Endothelial cell of umbilical vein (primary cell): Measurements from ENCODE around the gene CEP164. TPM values are rescaled to one million over a fixed set of nuclear protein-coding genes. Genes with fewer than 3 reads are reported as not detected.

ENCODE experiments used
- BruUV-seq: library from RNA; stranded (reverse); fragments of 400-500 nt; replicated peaks from 2 replicates; lab custom pipeline; 2021; lab: Mats Ljungman, UMichigan
- CTCF ChIA-PET: fragments of 300-600, 350-600 bp; sonication (Branson Sonifier 250); formaldehyde crosslinking; loops from one replicate; lab custom pipeline; 2021; ENCODE audit warnings: antibody characterized with exemption, inconsistent platforms; lab: Charles Lee
- POLR2A ChIA-PET: fragments of 300-600, 350-600 bp; sonication (Branson Sonifier 250); formaldehyde crosslinking; loops from one replicate; lab custom pipeline; 2021; ENCODE audit warnings: antibody characterized with exemption, inconsistent platforms; lab: Charles Lee
- DNase-seq: peaks from one replicate; pipeline ENCODE4 v3.0.0-alpha.2; 2011; ENCODE audit warnings: low read depth, low spot score
- FAIRE-seq: peaks from 2 replicates; lab custom pipeline; 2011; peaks lifted over from hg19 to GRCh38; lab: Jason Lieb, UNC
- H2AFZ ChIP-seq: 2 replicates; pipeline ENCODE4 v1.6.0; 2012; ENCODE audit warnings: low read depth, low read length, control low read depth, inconsistent platforms
- H3K27ac ChIP-seq: 2 replicates; pipeline ENCODE4 v1.5.1; 2011; ENCODE audit warnings: low read depth, mild to moderate bottlenecking, control low read depth, low read length, moderate library complexity; ENCODE audit not compliant: insufficient read depth
- H3K27me3 ChIP-seq, 2 experiments: 2 replicates each; pipeline versions ENCODE4 v1.6.0 to v1.6.1; 2011; ENCODE audit warnings: low read length in 2 of 2, mixed read lengths in 1 of 2; ENCODE audit not compliant: control insufficient read depth in 2 of 2, insufficient read depth in 2 of 2
- H3K36me3 ChIP-seq, 2 experiments: 2 replicates in 1 of 2; 3 replicates in 1 of 2; pipeline ENCODE4 v1.5.1; 2011; ENCODE audit warnings: low read length in 2 of 2, mild to moderate bottlenecking in 1 of 2, moderate library complexity in 1 of 2; ENCODE audit not compliant: control insufficient read depth in 2 of 2, insufficient read depth in 2 of 2; ENCODE audit errors: extremely low read depth in 1 of 2
- H3K4me1 ChIP-seq: 3 replicates; pipeline ENCODE4 v1.5.1; 2011; ENCODE audit warnings: mild to moderate bottlenecking, low read length; ENCODE audit not compliant: control insufficient read depth, insufficient read depth; ENCODE audit errors: extremely low read depth
- H3K4me2 ChIP-seq: 2 replicates; pipeline ENCODE4 v1.6.1; 2011; ENCODE audit warnings: low read length, control low read depth, mixed read lengths; ENCODE audit not compliant: insufficient read depth
- H3K4me3 ChIP-seq, 3 experiments: fragments of 200-600 bp in 1 of 3; sonication (generic), shearing (Covaris generic) in 1 of 3; replicated peaks in 1 of 3; 2 replicates each; pipeline ENCODE4 v1.5.1; 2011 to 2016; ENCODE audit warnings: control low read depth in 3 of 3, low read length in 3 of 3, mild to moderate bottlenecking in 2 of 3, inconsistent platforms in 1 of 3, low read depth in 1 of 3, moderate library complexity in 1 of 3; ENCODE audit not compliant: insufficient read depth in 1 of 3
- H3K79me2 ChIP-seq: 2 replicates; pipeline ENCODE4 v1.6.0; 2012; ENCODE audit warnings: low read length, inconsistent platforms; ENCODE audit not compliant: control insufficient read depth, insufficient read depth
- H3K9ac ChIP-seq: replicated peaks from 2 replicates; pipeline ENCODE3; 2011; ENCODE audit warnings: low read length, control low read depth; ENCODE audit not compliant: insufficient read depth; ENCODE audit errors: extremely low read depth
- H3K9me1 ChIP-seq: replicated peaks from 3 replicates; pipeline ENCODE4 v1.6.0; 2011; ENCODE audit warnings: mild to moderate bottlenecking, low read length; ENCODE audit not compliant: control insufficient read depth, insufficient read depth; ENCODE audit errors: extremely low read depth
- H3K9me3 ChIP-seq: replicated peaks from 2 replicates; pipeline ENCODE4 v1.5.1; 2012; ENCODE audit warnings: low read length, inconsistent platforms; ENCODE audit not compliant: control insufficient read depth, insufficient read depth
- H4K20me1 ChIP-seq: replicated peaks from 2 replicates; pipeline ENCODE3; 2011; ENCODE audit warnings: mild to moderate bottlenecking, low read length; ENCODE audit not compliant: control insufficient read depth, insufficient read depth; ENCODE audit errors: extremely low read depth
- EZH2 ChIP-seq: IDR thresholded peaks from 2 replicates; pipeline ENCODE4 v1.6.1; 2012; ENCODE audit warnings: borderline replicate concordance, low read depth, mild to moderate bottlenecking, moderate library complexity, low read length, inconsistent platforms; ENCODE audit not compliant: severe bottlenecking
- FOS ChIP-seq: IDR thresholded peaks from 2 replicates; pipeline ENCODE4 v1.6.1; 2011; ENCODE audit warnings: mild to moderate bottlenecking, low read length, moderate library complexity, borderline replicate concordance; ENCODE audit not compliant: insufficient read depth
- GATA2 ChIP-seq: IDR thresholded peaks from 2 replicates; pipeline ENCODE4 v1.7.0; 2011; ENCODE audit warnings: low read depth, mild to moderate bottlenecking, moderate library complexity, mixed read lengths, low read length; ENCODE audit not compliant: insufficient read length, insufficient read depth
- JUN ChIP-seq: IDR thresholded peaks from 2 replicates; pipeline ENCODE4 v1.6.1; 2011; ENCODE audit warnings: borderline replicate concordance, low read depth; ENCODE audit not compliant: insufficient read length, insufficient read depth
- MYC ChIP-seq: IDR thresholded peaks from one replicate; pipeline ENCODE4 v1.6.1; 2011; ENCODE audit warnings: mild to moderate bottlenecking, low read depth, low read length
- POLR2A ChIP-seq: IDR thresholded peaks from 2 replicates; pipeline ENCODE4 v1.6.1; 2012; ENCODE audit warnings: low read depth, mild to moderate bottlenecking, control low read depth, low read length
- POLR2AphosphoS5 ChIP-seq: IDR thresholded peaks from 2 replicates; pipeline ENCODE4 v1.6.1; 2012; ENCODE audit warnings: low read depth, mild to moderate bottlenecking, control low read depth, low read length, moderate library complexity; ENCODE audit not compliant: insufficient read depth
- dilution Hi-C: fragments of 300-500 bp; cut with MboI; formaldehyde crosslinking; loops from one replicate; pipeline ENCODE4 v1.15.0; 2019; ENCODE audit warnings: low sequenced_read_pairs; ENCODE audit not compliant: extremely low pct_ligation_motif_present
- intact Hi-C: fragments of 100-400 bp; cut with micrococcal nuclease; formaldehyde crosslinking; loops from one replicate; pipeline ENCODE4 v1.10.0; 2022
- polyA plus RNA-seq, 4 experiments: library from polyadenylated mRNA; depleted of rRNA in 3 of 4; stranded (reverse) in 3 of 4; unstranded in 1 of 4; fragments of >200 nt; gene quantifications; 2 replicates each; pipeline versions ENCODE4 v1.2.1 to v1.2.3, GENCODE V29; 2011 to 2012; ENCODE audit warnings: missing spikeins in 1 of 4
- total RNA-seq: library from RNA; stranded (reverse); gene quantifications from 2 replicates; pipeline ENCODE4 v1.2.3, GENCODE V29; 2021
- TF ChIP-seq, protein P1 (sequence below): IDR thresholded peaks from 2 replicates; pipeline ENCODE4 v1.6.1; 2011; ENCODE audit not compliant: insufficient read depth, insufficient read length
- TF ChIP-seq, protein P2 (sequence below), 2 donors: IDR thresholded peaks; 1 replicate in 1 of 2; 2 replicates in 1 of 2; pipeline ENCODE4 v1.5.1; 2011; ENCODE audit warnings: low read length in 2 of 2, mild to moderate bottlenecking in 2 of 2, moderate library complexity in 2 of 2, control low read depth in 1 of 2, inconsistent platforms in 1 of 2, low read depth in 1 of 2; ENCODE audit not compliant: insufficient read depth in 1 of 2; ENCODE audit errors: extremely low read depth in 1 of 2

CEP164 gene
- total and polyA plus RNA-seq, 2 donors (not counting 3 experiments of a cell fraction or from before 2014, with no cell fraction given): 22.7 to 48.4 TPM

DNA sequence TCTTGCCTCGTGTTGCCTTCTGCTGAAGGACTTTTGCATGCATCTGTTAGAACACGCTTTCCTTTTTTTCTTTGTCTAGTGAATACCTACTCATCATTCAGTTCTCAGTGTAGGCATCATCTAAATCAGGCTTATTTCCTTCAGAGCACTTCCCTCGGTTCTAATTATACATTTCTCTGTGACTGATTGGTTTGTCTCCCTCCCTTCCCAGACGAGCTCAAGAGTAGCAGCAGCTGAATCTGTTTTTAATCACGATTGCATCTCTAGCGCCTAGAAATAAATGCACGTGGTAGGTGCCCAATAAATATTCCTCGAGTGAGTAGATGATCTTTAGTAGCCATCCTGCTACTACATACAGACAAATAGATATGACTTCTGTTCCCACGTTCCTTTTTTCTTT is 6.3 kb downstream of the CEP164 start:
- FAIRE-seq: no peak
- Histone ChIP-seq H3K27ac (no peak overlapping the region), H2AFZ (no peak overlapping the region), H3K9me1 (no peaks in the 10 kb centered on the region), H3K9ac (no peak overlapping the region), H4K20me1 (no peaks in the 10 kb centered on the region), H3K4me2 (no peak overlapping the region), H3K27me3 (no peaks in the 10 kb centered on the region), H3K4me1 (peaks cover 11% of the 10 kb centered on the region), H3K4me3 (no peak overlapping the region), H3K9me3 (no peaks in the 10 kb centered on the region), H3K79me2 (peaks cover 1% of the 10 kb centered on the region), H3K36me3 (peaks cover 2 to 7% of the 10 kb centered on the region in 2 experiments)
- POLR2A ChIA-PET: no interaction called here
- DNase-seq: no peak
- dilution Hi-C loops (no loop called here), intact Hi-C loops (no loop called here)
- CTCF ChIA-PET: interaction anchor here (0.6 to 1.2 kb wide), 2 partner anchors 9 to 15 kb away, joined by 3 read pairs; no protein-coding TSS in a partner anchor
- no TSS peak for BruUV-seq
- TF ChIP-seq GATA2 (no peak), POLR2A (no peak), EZH2 (no peak), MYC (no peak), FOS (no peak), POLR2AphosphoS5 (no peak), JUN (no peak)
- TF ChIP-seq, protein P1, sequence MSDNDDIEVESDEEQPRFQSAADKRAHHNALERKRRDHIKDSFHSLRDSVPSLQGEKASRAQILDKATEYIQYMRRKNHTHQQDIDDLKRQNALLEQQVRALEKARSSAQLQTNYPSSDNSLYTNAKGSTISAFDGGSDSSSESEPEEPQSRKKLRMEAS: no peak
- TF ChIP-seq, protein P2, sequence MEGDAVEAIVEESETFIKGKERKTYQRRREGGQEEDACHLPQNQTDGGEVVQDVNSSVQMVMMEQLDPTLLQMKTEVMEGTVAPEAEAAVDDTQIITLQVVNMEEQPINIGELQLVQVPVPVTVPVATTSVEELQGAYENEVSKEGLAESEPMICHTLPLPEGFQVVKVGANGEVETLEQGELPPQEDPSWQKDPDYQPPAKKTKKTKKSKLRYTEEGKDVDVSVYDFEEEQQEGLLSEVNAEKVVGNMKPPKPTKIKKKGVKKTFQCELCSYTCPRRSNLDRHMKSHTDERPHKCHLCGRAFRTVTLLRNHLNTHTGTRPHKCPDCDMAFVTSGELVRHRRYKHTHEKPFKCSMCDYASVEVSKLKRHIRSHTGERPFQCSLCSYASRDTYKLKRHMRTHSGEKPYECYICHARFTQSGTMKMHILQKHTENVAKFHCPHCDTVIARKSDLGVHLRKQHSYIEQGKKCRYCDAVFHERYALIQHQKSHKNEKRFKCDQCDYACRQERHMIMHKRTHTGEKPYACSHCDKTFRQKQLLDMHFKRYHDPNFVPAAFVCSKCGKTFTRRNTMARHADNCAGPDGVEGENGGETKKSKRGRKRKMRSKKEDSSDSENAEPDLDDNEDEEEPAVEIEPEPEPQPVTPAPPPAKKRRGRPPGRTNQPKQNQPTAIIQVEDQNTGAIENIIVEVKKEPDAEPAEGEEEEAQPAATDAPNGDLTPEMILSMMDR (IDR thresholded peaks at IDR 0.05; ENCODE audit: extremely low read depth in 1 of 2, insufficient read depth in 1 of 2, low read depth in 1 of 2, low read length in 2 of 2): no peak
